Activated CD4-positive, CD25-positive, alpha-beta regulatory T cell treated with anti-CD3 and anti-CD28 coated beads, Interleukin-2, amount 50 U/mL, for 24 hours (primary cell): ENCODE results near the gene POLR3A.

Experiments
- ATAC-seq, 2 donors: fragments of 150-1000 bp; cut with Tn5 transposase; one replicate each; pipeline ENCODE4 v1.10.0; 2021; ENCODE audit warnings: mild to moderate bottlenecking in 1 of 2, moderate library complexity in 1 of 2

POLR3A gene

GRCh38 chr10:77974396-77975074, 54.8 kb downstream of the POLR3A start:
- no peak for ATAC-seq

DNA sequence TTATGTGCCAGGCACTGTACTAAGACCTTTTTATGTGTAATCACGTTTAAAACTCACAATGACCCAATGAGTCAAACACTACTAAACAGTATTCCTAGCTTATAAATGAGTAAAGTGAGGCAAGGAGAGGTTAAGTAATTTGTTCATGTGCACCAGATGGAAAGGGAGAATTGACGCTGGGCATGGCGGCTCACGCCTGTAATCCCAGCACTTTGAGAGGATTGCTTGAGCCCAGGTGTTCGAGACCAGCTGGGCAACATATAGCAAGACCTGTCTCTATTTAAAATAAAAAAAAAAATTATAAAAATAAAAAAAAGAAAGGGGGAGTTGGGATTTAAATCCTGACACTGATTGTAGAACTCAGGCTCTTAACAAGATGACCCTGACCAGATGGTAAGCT, 56.0 kb downstream of the POLR3A start:
- ATAC-seq, result no peak

DNA sequence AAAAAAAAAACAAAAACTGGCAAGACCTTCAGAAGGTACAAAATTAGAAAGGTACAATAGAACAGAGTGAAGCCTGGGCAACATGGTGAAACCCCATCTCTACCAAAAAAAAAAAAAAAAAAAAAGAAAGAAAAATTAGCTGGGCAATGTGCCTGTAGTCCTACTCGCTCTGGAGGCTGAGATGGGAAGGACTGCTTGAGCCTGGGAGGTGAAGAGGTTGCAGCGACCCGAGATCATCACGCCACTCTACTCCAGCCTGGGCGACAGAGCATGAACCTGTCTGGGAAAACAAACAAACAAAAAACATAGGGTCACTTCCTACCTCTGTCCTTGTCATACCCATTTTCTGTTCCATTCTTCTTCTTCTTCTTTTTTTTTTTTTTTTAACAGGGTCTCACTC, 57.2 kb downstream of the POLR3A start:
- no peak for ATAC-seq

GRCh38 chr10:77971804-77972144, 57.5 kb downstream of the POLR3A start:
- ATAC-seq, result no peak

GRCh38 chr10:77970869-77971803, 58.2 kb downstream of the POLR3A start:
- no peak for ATAC-seq

DNA sequence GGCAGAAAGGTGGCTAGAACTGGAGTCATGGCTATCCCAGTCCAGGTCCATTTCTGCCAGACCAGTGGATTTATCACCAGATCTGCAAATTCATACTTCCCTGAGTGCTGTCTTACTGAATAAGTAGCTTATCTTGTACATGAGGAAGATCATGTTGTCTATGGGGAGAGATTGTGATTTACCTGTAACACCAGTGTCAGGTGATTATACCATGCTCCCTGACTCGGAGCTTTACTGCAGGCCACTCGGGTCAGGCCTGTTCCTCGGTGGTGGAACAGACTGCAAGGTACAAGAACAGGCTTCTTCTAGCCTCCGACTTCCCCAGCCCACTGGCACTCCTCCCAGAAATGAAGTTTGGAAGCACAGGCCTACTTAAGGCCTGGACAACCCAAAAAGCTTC, 60.2 kb downstream of the POLR3A start:
- ATAC-seq, result no peak

GRCh38 chr10:77967611-77968022, 61.7 kb downstream of the POLR3A start:
- no peak for ATAC-seq

DNA sequence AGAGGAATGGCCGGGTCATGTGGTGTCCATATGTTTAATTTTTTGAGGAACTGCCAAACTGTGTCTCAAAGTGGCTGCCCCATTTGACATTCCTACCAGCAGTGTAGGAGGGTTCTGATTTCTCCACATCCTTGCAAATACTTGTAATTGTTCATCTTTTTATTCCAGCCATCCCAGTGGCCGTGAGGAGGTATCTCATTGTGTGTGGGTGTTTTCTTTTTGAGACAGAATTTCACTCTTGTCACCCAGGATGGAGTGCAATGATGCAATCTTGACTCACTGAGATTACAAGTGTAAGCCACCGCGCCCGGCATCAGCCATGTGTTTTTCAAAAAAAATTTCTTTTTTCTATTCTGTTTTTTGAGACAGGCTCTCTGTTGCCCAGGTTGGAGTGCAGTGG, 64.0 kb downstream of the POLR3A start:
- no peak for ATAC-seq

DNA sequence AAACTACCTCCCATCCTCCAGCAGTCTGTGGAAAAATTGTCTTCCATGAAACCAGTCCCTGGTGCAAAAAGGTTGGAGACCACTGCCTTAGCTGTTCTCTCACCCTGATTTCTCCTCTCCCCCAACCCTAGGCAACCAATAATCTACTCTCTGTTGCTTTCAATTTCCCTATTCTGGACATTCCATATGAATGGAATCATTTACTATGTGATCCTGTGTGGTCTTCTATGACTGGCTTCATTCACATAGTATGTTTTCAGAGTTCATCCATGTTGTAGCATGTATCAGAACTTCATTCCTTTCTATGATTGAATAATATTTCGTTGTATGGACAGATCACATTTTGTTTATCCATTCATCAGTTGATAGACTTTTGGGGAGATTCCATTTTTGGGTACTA, 64.5 kb downstream of the POLR3A start:
- ATAC-seq, result no peak

GRCh38 chr10:77963901-77964300, 65.4 kb downstream of the POLR3A start:
- no peak for ATAC-seq

- ATAC-seq, result no peak
These were observed 66.8 kb downstream of the POLR3A start for GRCh38 chr10:77962350-77963146.

DNA sequence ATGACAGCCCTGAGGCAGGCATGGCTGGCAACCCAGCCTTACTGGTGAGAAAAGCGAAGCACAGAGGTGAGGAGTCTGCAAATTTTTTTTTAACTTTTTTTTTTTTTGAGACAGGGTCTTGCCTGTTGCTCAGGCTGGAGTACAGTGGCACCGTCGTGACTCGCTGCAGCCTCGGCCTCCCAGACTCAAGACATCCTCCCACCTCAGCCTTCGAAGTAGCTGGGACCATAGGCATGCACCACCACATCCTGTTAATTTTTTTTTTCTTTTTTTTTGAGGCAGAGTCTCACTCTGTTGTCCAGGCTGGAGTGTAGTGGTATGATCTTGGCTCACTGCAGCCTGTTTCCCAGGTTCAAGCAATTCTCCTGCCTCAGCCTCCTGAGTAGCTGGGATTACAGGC, 67.6 kb downstream of the POLR3A start:
- ATAC-seq, result no peak

- ATAC-seq, result no peak
These were observed 68.4 kb downstream of the POLR3A start for GRCh38 chr10:77960829-77961329.

GRCh38 chr10:77959887-77960455, 69.3 kb downstream of the POLR3A start:
- ATAC-seq, result no peak

DNA sequence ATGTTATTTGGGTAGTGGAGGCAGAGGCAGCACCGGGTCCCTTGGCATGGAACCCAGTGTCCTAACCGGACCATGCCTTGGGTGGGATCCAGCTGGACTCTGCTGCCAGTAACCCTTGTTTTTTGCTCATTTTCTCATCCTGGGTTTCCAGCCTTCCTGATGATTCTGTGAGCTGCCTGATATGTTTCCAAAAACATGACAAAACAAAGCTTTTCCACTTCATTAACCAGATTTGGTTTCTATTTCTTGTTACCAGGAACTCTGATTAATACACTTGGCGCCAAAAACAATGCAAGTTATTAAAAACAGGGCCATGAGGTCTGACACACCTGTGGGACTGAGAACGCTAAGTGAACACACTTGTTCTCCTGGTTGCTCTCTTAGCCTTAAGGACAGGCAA, 69.9 kb downstream of the POLR3A start:
- no peak for ATAC-seq

- no peak for ATAC-seq
These were observed 74.2 kb downstream of the POLR3A start for GRCh38 chr10:77955136-77955535.

GRCh38 chr10:77949167-77949566, 80.1 kb downstream of the POLR3A start:
- ATAC-seq, result no peak

DNA sequence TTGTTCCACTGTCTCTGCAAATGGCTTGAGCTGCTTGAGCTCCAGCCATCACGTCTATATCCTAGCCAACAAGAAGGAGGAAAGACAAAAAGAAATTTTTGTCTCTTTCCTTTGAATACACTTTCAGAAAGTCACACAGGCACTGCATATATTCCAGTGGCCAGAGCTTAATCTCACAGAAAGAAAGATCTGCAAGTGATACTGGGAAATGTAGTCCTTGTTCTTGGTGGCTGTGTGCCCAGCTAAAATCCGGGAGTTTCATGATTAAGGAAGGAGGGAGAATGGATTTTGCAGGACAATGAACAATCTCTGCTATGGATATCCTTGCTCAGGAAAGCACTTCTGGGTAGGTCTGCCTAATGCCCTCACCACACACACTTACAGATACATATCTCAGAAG, 83.2 kb downstream of the POLR3A start:
- no peak for ATAC-seq

GRCh38 chr10:77944519-77944918, 84.8 kb downstream of the POLR3A start:
- ATAC-seq, result no peak

DNA sequence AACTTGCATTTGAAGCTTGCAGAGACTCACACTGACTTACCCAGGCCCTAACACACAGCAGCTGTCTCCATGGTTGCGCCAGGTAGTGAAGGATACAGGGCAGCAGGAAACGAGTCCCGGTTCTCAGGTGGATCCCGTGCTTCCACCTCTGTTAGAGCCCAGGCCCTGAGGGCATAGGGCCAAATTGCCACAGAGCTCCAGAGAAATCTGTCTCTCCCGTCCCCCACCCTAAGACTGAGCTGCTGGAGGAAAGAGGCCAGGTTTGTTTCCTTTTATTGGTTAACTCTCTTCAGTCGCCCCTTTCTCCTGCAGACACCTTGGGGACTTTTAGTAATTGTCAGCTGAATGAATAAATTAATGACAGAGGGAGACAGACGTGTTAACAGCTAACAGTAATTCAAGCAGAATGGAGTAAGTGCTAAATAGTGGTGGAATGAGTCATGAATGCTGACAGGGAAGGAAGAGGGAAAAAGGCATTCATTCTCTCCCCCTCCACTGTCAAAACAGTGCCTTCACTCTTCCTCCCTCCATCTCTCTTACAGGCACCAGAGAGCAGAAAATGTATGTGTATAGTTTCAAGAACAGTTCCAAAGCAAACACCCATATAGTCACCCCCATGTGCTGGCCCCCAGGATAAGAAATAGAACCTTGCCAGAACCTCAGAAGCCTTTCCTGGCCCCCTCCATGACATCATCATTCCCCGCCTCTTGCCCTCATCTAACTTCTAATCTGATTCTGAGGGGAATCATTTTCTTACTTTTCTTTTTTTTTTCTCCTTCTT, 86.0 kb downstream of the POLR3A start:
- no peak for ATAC-seq

DNA sequence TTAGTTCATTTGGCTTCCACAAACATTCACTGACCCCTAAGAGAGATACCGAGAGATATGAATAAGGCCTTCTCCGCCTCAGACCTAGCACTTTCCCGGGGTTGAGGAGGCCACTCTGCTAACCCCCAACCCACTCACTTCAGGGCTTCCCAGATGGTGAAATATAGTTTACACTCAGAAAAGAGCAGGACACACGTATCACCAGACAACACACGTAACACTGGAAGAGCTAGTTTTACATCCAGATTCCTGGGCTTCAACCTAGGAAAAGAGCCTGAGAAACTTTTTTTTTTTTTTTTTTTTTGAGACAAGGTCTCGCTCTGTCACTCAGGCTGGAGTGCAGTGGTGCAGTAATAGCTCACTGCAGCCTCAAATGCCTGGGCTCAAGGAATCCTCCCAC, 87.5 kb downstream of the POLR3A start:
- ATAC-seq, result no peak

GRCh38 chr10:77940627-77941026, 88.7 kb downstream of the POLR3A start:
- no peak for ATAC-seq
